ENCODE results near the gene CAMK2B. TPM values are rescaled to one million over a fixed set of nuclear protein-coding genes. Genes with fewer than 3 reads are reported as not detected.

The CAMK2B gene
- total and polyA plus RNA-seq, 5 donors from 2014 or later: not detected

DNA sequence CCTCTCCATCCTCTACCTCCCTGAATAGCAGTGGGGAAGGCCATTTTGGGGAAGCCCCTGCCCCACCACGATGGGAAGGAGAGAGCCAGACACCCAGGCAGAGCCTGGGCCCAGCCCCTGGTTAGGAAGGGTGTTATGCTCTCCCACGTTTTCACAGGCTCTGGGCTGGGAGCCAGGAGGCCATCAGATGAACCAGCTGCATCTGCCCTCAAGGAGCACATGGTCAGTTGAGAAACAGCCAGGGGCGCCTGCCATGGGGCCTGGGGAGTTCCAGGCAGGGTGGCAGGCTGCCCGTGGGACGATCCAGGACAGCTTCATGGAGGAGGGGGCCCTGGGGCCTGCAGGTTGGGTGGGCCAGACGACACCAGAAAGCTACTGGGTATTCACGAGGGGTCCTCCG, 47.5 kb downstream of the CAMK2B start:
- Histone ChIP-seq H3K4me1 (ENCODE audit: control insufficient read depth, insufficient read depth, low read length, poor library complexity, severe bottlenecking) (no peaks in the 10 kb centered on the region), H3K27me3 (ENCODE audit: control insufficient read depth, insufficient read depth, low read length) (no peaks in the 10 kb centered on the region), H3K27ac (ENCODE audit: insufficient read depth, low read length, poor library complexity, severe bottlenecking) (no peak overlapping the region), H3K36me3 (ENCODE audit: control insufficient read depth, insufficient read depth, low read length) (no peaks in the 10 kb centered on the region), H3K9me3 (ENCODE audit: control insufficient read depth in 2 of 2, low read length in 2 of 2) (no peaks in the 10 kb centered on the region), H3K4me3 (ENCODE audit: low read depth, low read length) (no peak overlapping the region)
- Mint-ChIP-seq H3K27me3 (no peaks in the 10 kb centered on the region), H3K36me3 (no peaks in the 10 kb centered on the region), H3K27ac (peak overlapping the region in 1 of 3 donors; percentile 79), H3K4me1 (peaks cover 0 to 5% (median 1%) of the 10 kb centered on the region in 4 donors), H3K9me3 (no peaks in the 10 kb centered on the region), H3K4me3 (no peak overlapping the region)
- ATAC-seq (ENCODE audit: low read depth in 2 of 2): no peak
- no peak for DNase-seq

- no peak overlapping the region for H3K27ac Mint-ChIP-seq
- Histone ChIP-seq H3K36me3 (ENCODE audit: control insufficient read depth, insufficient read depth, low read length) (no peaks in the 10 kb centered on the region), H3K27me3 (ENCODE audit: control insufficient read depth, insufficient read depth, low read length) (no peaks in the 10 kb centered on the region), H3K4me3 (ENCODE audit: low read depth, low read length) (no peak overlapping the region), H3K27ac (ENCODE audit: insufficient read depth, low read length, poor library complexity, severe bottlenecking) (no peak overlapping the region), H3K9me3 (ENCODE audit: control insufficient read depth in 2 of 2, low read length in 2 of 2) (no peaks in the 10 kb centered on the region), H3K4me1 (ENCODE audit: control insufficient read depth, insufficient read depth, low read length, poor library complexity, severe bottlenecking) (no peaks in the 10 kb centered on the region)
- H3K4me1 Mint-ChIP-seq: peaks cover 0 to 5% (median 1%) of the 10 kb centered on the region in 4 donors
- DNase-seq (no peak), ATAC-seq (ENCODE audit: low read depth in 2 of 2) (no peak)
- no peaks in the 10 kb centered on the region for H3K9me3 Mint-ChIP-seq
- H3K36me3 Mint-ChIP-seq: no peaks in the 10 kb centered on the region
- H3K4me3 Mint-ChIP-seq: no peak overlapping the region
- H3K27me3 Mint-ChIP-seq: no peaks in the 10 kb centered on the region
Observed at GRCh38 chr7:44277391-44277790, 48.0 kb downstream of the CAMK2B start.

- H3K36me3 ChIP-seq (ENCODE audit: control insufficient read depth, insufficient read depth, low read length): no peaks in the 10 kb centered on the region
- H3K27ac Mint-ChIP-seq: no peak overlapping the region
- H3K4me3 ChIP-seq (ENCODE audit: low read depth, low read length): no peak overlapping the region
- H3K9me3 Mint-ChIP-seq: no peaks in the 10 kb centered on the region
- H3K9me3 ChIP-seq (ENCODE audit: control insufficient read depth in 2 of 2, low read length in 2 of 2): no peaks in the 10 kb centered on the region
- no peak for ATAC-seq (ENCODE audit: low read depth in 2 of 2)
- no peaks in the 10 kb centered on the region for H3K4me1 ChIP-seq (ENCODE audit: control insufficient read depth, insufficient read depth, low read length, poor library complexity, severe bottlenecking)
- no peaks in the 10 kb centered on the region for H3K27me3 Mint-ChIP-seq
- H3K4me1 Mint-ChIP-seq: peaks cover 0 to 5% (median 1%) of the 10 kb centered on the region in 4 donors
- no peak overlapping the region for H3K4me3 Mint-ChIP-seq
- DNase-seq: no peak
- no peak overlapping the region for H3K27ac ChIP-seq (ENCODE audit: insufficient read depth, low read length, poor library complexity, severe bottlenecking)
- no peaks in the 10 kb centered on the region for H3K27me3 ChIP-seq (ENCODE audit: control insufficient read depth, insufficient read depth, low read length)
- H3K36me3 Mint-ChIP-seq: no peaks in the 10 kb centered on the region
Observed at GRCh38 chr7:44276571-44277221, 48.7 kb downstream of the CAMK2B start.

- Mint-ChIP-seq H3K27me3 (no peaks in the 10 kb centered on the region), H3K27ac (no peak overlapping the region), H3K4me3 (no peak overlapping the region), H3K9me3 (no peaks in the 10 kb centered on the region), H3K36me3 (no peaks in the 10 kb centered on the region), H3K4me1 (peaks cover 0 to 5% (median 1%) of the 10 kb centered on the region in 4 donors)
- H3K9me3 ChIP-seq (ENCODE audit: control insufficient read depth in 2 of 2, low read length in 2 of 2): no peaks in the 10 kb centered on the region
- H3K4me3 ChIP-seq (ENCODE audit: low read depth, low read length): no peak overlapping the region
- H3K27ac ChIP-seq (ENCODE audit: insufficient read depth, low read length, poor library complexity, severe bottlenecking): no peak overlapping the region
- H3K36me3 ChIP-seq (ENCODE audit: control insufficient read depth, insufficient read depth, low read length): no peaks in the 10 kb centered on the region
- DNase-seq (no peak), ATAC-seq (ENCODE audit: low read depth in 2 of 2) (no peak)
- H3K27me3 ChIP-seq (ENCODE audit: control insufficient read depth, insufficient read depth, low read length): no peaks in the 10 kb centered on the region
- H3K4me1 ChIP-seq (ENCODE audit: control insufficient read depth, insufficient read depth, low read length, poor library complexity, severe bottlenecking): no peaks in the 10 kb centered on the region
Observed at GRCh38 chr7:44275957-44276570, 49.3 kb downstream of the CAMK2B start.

DNA sequence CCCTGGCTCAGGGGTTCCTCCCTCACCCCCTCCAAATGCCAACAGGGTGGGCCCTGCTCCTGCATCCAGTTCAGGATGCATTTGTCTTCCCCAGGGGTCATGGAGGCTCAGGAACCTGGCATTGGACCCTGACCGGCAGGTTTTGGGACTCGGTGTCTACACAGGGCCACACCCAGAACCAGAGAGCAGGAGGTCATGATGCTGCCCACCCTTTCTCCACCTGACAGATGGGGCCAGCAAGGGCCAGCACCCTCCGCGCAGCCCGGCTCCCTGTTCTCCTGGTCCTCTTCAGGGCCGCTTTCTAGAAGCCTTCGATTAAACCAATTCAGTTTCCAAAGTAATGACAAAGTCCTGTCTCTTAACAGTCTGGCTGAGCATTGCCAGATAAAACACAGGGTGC, 50.2 kb downstream of the CAMK2B start:
- H3K27ac ChIP-seq (ENCODE audit: insufficient read depth, low read length, poor library complexity, severe bottlenecking): no peak overlapping the region
- no peak for DNase-seq
- H3K36me3 ChIP-seq (ENCODE audit: control insufficient read depth, insufficient read depth, low read length): no peaks in the 10 kb centered on the region
- H3K9me3 Mint-ChIP-seq: no peaks in the 10 kb centered on the region
- H3K4me3 ChIP-seq (ENCODE audit: low read depth, low read length): no peak overlapping the region
- ATAC-seq (ENCODE audit: low read depth in 2 of 2): no peak
- H3K36me3 Mint-ChIP-seq: no peaks in the 10 kb centered on the region
- peaks cover 0 to 5% (median 1%) of the 10 kb centered on the region in 4 donors for H3K4me1 Mint-ChIP-seq
- H3K9me3 ChIP-seq (ENCODE audit: control insufficient read depth in 2 of 2, low read length in 2 of 2): no peaks in the 10 kb centered on the region
- H3K4me1 ChIP-seq (ENCODE audit: control insufficient read depth, insufficient read depth, low read length, poor library complexity, severe bottlenecking): no peaks in the 10 kb centered on the region
- H3K27me3 ChIP-seq (ENCODE audit: control insufficient read depth, insufficient read depth, low read length): no peaks in the 10 kb centered on the region
- no peak overlapping the region for H3K27ac Mint-ChIP-seq
- H3K27me3 Mint-ChIP-seq: no peaks in the 10 kb centered on the region
- H3K4me3 Mint-ChIP-seq: no peak overlapping the region

DNA sequence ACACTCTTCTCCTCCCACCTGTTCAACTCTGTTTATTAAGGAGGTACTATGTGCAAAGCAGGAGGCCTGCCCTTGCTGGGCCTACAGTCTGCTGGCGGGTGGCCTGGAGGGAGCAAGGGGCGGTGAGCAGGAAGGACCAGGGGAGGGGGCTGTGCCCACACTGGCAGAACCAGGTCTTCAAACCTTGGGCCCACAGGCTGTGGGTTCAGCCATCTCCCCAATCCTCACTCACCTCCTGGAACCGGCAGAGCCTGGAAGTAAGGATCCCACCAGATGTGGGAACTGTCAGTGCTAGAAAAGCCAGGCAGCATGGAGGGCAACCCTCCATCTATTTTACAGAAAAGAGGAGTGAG, 50.8 kb downstream of the CAMK2B start:
- no peak for DNase-seq
- Mint-ChIP-seq H3K36me3 (no peaks in the 10 kb centered on the region), H3K27me3 (no peaks in the 10 kb centered on the region)

DNA sequence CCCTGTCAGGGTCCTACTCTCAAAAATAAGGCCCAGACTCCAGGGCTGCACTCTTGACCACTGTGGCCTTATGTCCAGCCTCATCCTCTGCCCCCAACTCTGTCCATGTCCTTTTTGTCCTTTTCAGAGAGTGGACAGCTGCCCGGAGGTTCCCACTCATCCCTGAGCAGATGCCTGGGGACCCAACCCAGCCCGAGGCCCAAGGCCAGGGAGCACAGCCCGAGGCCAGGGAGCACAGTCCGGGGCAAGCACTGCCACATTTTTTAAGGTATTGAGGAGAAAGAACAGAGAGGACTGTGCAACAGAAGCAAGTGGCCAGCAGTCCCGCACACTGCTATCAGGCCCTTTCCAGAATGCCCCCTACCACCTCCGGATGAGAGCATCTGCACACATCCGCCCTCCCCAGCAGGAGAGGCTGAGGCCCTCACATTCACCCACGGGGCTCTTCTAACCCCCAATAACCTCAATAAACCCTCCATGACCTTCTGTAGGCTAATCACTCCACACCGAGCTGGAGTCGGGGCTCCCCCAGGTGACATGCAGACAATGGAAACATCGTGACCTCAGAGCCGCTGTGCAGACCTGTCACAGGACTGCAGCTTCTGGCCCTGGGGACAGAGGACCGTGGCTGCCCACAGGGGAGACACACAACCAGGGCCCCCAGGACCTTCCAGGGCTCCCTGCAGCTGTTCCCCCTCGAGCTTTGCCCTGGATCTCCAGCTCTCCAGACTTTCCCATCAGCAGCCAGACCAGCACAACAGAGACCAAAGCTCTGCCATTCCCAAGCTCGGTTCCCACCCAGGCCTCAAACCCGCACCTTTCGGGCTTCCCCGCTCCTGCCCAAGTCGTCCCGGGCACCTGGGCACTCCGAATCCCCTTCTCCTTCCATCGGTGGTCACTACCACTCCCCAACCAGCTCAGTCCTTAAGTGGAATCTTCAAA, 51.4 kb downstream of the CAMK2B start:
- no peaks in the 10 kb centered on the region for H3K27me3 Mint-ChIP-seq
- no peaks in the 10 kb centered on the region for H3K9me3 Mint-ChIP-seq
- peaks cover 0 to 5% (median 1%) of the 10 kb centered on the region in 4 donors for H3K4me1 Mint-ChIP-seq
- ATAC-seq (ENCODE audit: low read depth in 2 of 2): peak in 1 of 2 donors; percentile 24
- Histone ChIP-seq H3K36me3 (ENCODE audit: control insufficient read depth, insufficient read depth, low read length) (no peaks in the 10 kb centered on the region), H3K4me3 (ENCODE audit: low read depth, low read length) (no peak overlapping the region), H3K4me1 (ENCODE audit: control insufficient read depth, insufficient read depth, low read length, poor library complexity, severe bottlenecking) (no peaks in the 10 kb centered on the region), H3K27ac (ENCODE audit: insufficient read depth, low read length, poor library complexity, severe bottlenecking) (no peak overlapping the region), H3K9me3 (ENCODE audit: control insufficient read depth in 2 of 2, low read length in 2 of 2) (no peaks in the 10 kb centered on the region), H3K27me3 (ENCODE audit: control insufficient read depth, insufficient read depth, low read length) (no peaks in the 10 kb centered on the region)
- DNase-seq: no peak
- no peaks in the 10 kb centered on the region for H3K36me3 Mint-ChIP-seq
- H3K27ac Mint-ChIP-seq: no peak overlapping the region
- H3K4me3 Mint-ChIP-seq: no peak overlapping the region

More for the DNA sequence above, 50.8 kb downstream of the CAMK2B start:
- no peak overlapping the region for H3K4me3 Mint-ChIP-seq
- Histone ChIP-seq H3K27ac (ENCODE audit: insufficient read depth, low read length, poor library complexity, severe bottlenecking) (no peak overlapping the region), H3K4me1 (ENCODE audit: control insufficient read depth, insufficient read depth, low read length, poor library complexity, severe bottlenecking) (no peaks in the 10 kb centered on the region), H3K27me3 (ENCODE audit: control insufficient read depth, insufficient read depth, low read length) (no peaks in the 10 kb centered on the region), H3K9me3 (ENCODE audit: control insufficient read depth in 2 of 2, low read length in 2 of 2) (no peaks in the 10 kb centered on the region), H3K36me3 (ENCODE audit: control insufficient read depth, insufficient read depth, low read length) (no peaks in the 10 kb centered on the region), H3K4me3 (ENCODE audit: low read depth, low read length) (no peak overlapping the region)
- ATAC-seq (ENCODE audit: low read depth in 2 of 2): no peak
- no peaks in the 10 kb centered on the region for H3K9me3 Mint-ChIP-seq
- no peak overlapping the region for H3K27ac Mint-ChIP-seq
- H3K4me1 Mint-ChIP-seq: peaks cover 0 to 5% (median 1%) of the 10 kb centered on the region in 4 donors

All from CD4-positive, CD25-positive, alpha-beta regulatory T cell (primary cell).